Measurements from ENCODE around the gene EPHB4. TPM values are rescaled to one million over a fixed set of nuclear protein-coding genes. Genes with fewer than 3 reads are reported as not detected.

The EPHB4 gene
- total RNA-seq, 1 experiment from 2014 or later = 104 TPM

- no peak for TF ChIP-seq EZH2 (IDR thresholded peaks at IDR 0.05; ENCODE audit: low read length, unreplicated experiment)
- TF ChIP-seq, protein P1, sequence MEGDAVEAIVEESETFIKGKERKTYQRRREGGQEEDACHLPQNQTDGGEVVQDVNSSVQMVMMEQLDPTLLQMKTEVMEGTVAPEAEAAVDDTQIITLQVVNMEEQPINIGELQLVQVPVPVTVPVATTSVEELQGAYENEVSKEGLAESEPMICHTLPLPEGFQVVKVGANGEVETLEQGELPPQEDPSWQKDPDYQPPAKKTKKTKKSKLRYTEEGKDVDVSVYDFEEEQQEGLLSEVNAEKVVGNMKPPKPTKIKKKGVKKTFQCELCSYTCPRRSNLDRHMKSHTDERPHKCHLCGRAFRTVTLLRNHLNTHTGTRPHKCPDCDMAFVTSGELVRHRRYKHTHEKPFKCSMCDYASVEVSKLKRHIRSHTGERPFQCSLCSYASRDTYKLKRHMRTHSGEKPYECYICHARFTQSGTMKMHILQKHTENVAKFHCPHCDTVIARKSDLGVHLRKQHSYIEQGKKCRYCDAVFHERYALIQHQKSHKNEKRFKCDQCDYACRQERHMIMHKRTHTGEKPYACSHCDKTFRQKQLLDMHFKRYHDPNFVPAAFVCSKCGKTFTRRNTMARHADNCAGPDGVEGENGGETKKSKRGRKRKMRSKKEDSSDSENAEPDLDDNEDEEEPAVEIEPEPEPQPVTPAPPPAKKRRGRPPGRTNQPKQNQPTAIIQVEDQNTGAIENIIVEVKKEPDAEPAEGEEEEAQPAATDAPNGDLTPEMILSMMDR (conservative IDR thresholded peaks at IDR 0.05; ENCODE audit: low read depth, low read length) = no peak
- TF ChIP-seq EZH2phosphoT487 (IDR thresholded peaks at IDR 0.05; ENCODE audit: borderline replicate concordance, low read length) = no peak
- Histone ChIP-seq H3K9ac (ENCODE audit: low read length) (peak within 1 kb of the TSS; percentile 99), H4K20me1 (ENCODE audit: low read length) (peaks cover 41% of the 10 kb centered on the region), H3K4me3 (ENCODE audit: low read length) (peak within 1 kb of the TSS; percentile 78), H3K9me2 (replicated peaks; ENCODE audit: low read length) (no peaks in the 10 kb centered on the region), H2AFZ (ENCODE audit: low read length) (peak within 1 kb of the TSS; percentile 77), H3K9me3 (ENCODE audit: low read length) (no peaks in the 10 kb centered on the region), H3K79me2 (ENCODE audit: low read length) (peaks cover 49% of the 10 kb centered on the region), H3K4me2 (ENCODE audit: low read length) (peak within 1 kb of the TSS; percentile 100), H3K36me3 (ENCODE audit: low read depth, low read length) (peaks cover 26% of the 10 kb centered on the region), H3K4me1 (ENCODE audit: insufficient read depth, low read length) (peaks cover 27% of the 10 kb centered on the region), H3K27me3 (ENCODE audit: low read length) (no peaks in the 10 kb centered on the region), H3K27ac (ENCODE audit: low read length) (peak within 1 kb of the TSS; percentile 76), H3F3A (ENCODE audit: low read length, unreplicated experiment) (no peaks in the 10 kb centered on the region)
- CTCF ChIA-PET = interaction anchor here (0.6 to 0.7 kb wide), 2 partner anchors 286 to 321 kb away, joined by 7 read pairs; no protein-coding TSS in a partner anchor
- POLR2A ChIA-PET (ENCODE audit: unreplicated experiment) = interaction anchor here (0.5 to 1.8 kb wide), 8 partner anchors 15 to 1532 kb away, joined by 3 to 39 read pairs (median 5); partner anchors contain the start of genes SLC12A9 and UFSP1
- intact Hi-C loops (cut with micrococcal nuclease) = no loop called here
- DNase-seq (peak; percentile 97), ATAC-seq (peak; percentile 97)
- BruUV-seq (replicated peaks) = TSS peak; percentile 98
Observed at GRCh38 chr7:100874577-100875355, 47.4 kb upstream of the EPHB4 start, which contains the start of gene SRRT. TSS of gene SRRT (plus strand) at chr7:100875103. CDS start at chr7:100875591, 488 bp downstream.

DNA sequence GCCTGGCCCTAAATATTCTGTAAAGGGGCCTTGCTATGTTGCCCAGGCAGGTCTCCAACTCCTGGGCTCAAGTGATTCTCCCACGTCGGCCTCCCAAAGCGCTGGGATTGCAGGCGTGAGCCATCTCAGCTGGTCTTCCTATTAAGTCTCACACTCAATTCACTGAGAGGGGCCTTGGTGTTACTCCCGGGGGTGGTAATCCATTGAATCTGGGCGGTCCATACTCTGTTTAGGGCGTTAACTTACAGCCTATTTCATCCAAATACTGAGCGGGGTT, 46.9 kb upstream of the EPHB4 start:
- Histone ChIP-seq H3K27ac (ENCODE audit: low read length) (peak overlapping the region; percentile 76), H3K9me3 (ENCODE audit: low read length) (no peaks in the 10 kb centered on the region), H2AFZ (ENCODE audit: low read length) (peak overlapping the region; percentile 77), H3F3A (ENCODE audit: low read length, unreplicated experiment) (no peaks in the 10 kb centered on the region), H3K4me3 (ENCODE audit: low read length) (peak overlapping the region; percentile 78), H3K9ac (ENCODE audit: low read length) (peak overlapping the region; percentile 99), H3K9me2 (replicated peaks; ENCODE audit: low read length) (no peaks in the 10 kb centered on the region), H3K36me3 (ENCODE audit: low read depth, low read length) (peaks cover 22% of the 10 kb centered on the region), H4K20me1 (ENCODE audit: low read length) (peaks cover 36% of the 10 kb centered on the region), H3K79me2 (ENCODE audit: low read length) (peaks cover 44% of the 10 kb centered on the region), H3K4me1 (ENCODE audit: insufficient read depth, low read length) (peaks cover 27% of the 10 kb centered on the region), H3K4me2 (ENCODE audit: low read length) (peak overlapping the region; percentile 100), H3K27me3 (ENCODE audit: low read length) (no peaks in the 10 kb centered on the region)
- no TSS peak for BruUV-seq (replicated peaks)
- ChIA-PET CTCF (no interaction called here), POLR2A (ENCODE audit: unreplicated experiment) (no interaction called here)
- no peak for TF ChIP-seq EZH2phosphoT487 (IDR thresholded peaks at IDR 0.05; ENCODE audit: borderline replicate concordance, low read length)
- TF ChIP-seq EZH2 (IDR thresholded peaks at IDR 0.05; ENCODE audit: low read length, unreplicated experiment) = no peak
- TF ChIP-seq, protein P1 (conservative IDR thresholded peaks at IDR 0.05; ENCODE audit: low read depth, low read length) = no peak
- DNase-seq (no peak), ATAC-seq (no peak)
- intact Hi-C loops (cut with micrococcal nuclease) = no loop called here

Data from PC-3 (cell line).